NAMALWA (cell line): ENCODE results near the gene ASXL2.
"Not testable (repeated sequence)": the region's sequence is repeated elsewhere in the genome, so short reads cannot be mapped to it uniquely, and the experiment has no call there.

ENCODE experiments used
- DNase-seq: peaks from one replicate; pipeline ENCODE4 v3.0.0-alpha.2; 2015; ENCODE audit warnings: low spot score

Gene ASXL2

DNA sequence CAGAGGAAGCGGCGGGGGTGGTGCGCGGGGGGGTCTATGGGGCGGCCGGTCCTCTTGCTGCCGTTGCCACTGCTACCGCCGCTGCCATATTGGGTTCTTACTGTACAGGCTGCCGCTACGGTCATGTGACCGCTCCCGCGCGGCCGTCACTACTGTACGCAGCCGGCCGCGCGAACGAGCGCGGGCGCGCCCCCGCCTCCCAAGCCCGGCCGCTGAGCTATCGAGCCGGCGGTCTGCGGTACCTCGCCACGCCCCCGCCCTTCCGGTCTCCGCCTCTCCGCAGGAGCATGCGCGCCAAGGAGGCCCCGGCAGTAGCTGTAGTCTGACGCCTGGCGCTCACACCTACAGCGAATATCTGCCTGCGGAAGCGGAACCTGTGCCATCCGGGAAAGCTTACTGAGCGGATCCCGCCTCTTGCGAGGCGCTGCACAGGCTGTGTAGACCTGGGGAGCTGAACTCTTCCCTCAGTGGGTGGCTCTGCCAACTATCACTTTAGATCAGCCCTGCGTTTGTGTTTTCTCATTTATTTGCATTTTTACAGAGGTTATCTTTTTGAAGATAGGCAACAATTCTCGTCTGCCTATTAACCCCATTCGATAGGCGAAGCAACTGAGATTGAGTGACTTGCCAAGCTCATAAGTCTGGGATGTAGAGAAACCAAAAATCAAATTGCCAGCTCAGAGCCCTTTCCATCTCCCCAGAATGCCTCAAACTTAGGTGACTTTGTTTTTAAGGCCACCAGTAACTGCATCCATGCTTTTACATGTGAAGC, at the start of gene ASXL2:
TSS of gene ASXL2 (minus strand) at position 127 of the 772 bp plus-strand sequence. CDS start 265 bp downstream, outside the sequence.
- peak; percentile 97 for DNase-seq

DNA sequence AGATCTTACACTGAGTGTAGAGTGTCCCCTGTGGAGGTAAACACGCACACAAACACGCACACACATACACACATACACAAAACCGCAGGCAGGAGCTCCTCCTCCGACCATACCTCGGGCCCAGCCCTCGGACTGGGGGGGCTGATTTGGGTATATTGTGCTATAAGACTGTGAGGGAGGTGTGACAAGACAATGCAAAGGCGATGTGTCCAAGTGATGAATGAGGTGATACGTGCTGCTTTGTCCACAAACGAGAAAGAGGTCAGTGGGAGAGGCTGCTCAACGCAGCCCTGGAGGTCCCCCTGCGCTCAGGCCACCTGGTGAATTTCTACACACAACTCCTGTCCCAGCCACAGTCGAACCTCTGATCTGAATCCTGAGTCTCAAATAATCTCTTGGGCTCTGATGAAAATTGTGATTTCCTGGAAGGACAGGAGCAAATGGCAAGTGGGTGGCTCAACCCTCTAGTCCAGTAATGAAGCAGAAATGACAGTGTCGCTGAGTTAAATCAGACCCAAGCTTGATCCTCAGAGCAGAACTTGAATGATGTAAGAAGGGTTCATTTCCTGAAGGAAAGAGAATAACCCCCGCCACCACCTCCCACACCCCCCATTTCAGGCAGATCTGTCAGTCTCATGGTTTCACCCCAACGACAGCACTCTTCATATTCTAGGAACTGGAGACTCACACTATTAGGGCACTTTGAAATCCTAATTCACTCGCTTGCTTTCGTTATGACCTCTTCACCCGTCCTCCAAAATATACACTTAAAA, 48.9 kb upstream of the ASXL2 start:
- DNase-seq: no peak

DNA sequence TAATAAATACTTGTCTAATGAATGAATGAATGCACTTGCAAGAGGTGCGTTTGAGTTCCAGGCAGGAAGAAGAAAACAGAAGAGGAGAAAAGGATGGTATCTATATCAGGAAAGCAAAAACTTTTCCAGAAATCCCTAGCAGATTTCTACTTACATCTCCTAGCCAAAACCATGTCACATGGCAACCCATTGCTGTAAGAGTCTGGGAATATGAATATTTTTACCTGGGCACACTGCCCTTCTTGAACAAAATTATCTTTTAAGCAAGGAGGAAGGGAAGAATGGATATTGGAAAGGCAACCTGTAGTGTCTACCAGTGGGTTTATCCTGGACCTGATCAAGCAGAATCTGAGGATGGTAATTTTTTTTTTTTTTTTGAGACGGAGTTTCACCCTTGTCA, 44.2 kb upstream of the ASXL2 start:
- DNase-seq: no peak

DNA sequence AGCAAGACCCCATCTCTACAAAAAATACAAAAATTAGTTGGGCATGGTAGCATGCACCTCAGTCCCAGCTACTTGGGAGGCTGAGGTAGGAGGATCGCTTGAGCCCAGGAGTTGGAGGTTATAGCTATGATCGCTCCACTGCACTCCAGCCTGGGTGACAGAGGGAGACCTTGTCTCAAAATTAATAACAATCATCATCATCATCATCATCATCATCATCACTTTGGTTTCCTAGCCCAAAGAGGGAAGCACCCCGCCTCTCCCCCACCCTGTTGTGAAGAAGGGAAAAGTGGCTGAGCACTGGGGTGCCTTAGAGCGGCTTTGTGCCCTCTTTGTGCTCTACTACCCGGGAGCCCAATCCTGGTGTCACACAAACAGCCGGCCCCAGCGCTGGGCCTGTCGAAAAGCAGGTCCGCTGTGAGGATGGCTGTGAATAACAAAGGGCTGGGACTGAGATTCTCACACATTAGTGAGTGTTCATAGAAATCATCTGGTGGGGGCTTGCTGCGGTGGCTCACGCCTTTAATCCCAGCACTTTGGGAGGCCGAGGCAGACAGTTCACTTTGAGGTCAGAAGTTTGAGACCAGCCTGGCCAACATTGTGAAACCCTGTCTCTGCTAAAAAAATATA, 42.6 kb upstream of the ASXL2 start:
- DNase-seq: no peak

DNA sequence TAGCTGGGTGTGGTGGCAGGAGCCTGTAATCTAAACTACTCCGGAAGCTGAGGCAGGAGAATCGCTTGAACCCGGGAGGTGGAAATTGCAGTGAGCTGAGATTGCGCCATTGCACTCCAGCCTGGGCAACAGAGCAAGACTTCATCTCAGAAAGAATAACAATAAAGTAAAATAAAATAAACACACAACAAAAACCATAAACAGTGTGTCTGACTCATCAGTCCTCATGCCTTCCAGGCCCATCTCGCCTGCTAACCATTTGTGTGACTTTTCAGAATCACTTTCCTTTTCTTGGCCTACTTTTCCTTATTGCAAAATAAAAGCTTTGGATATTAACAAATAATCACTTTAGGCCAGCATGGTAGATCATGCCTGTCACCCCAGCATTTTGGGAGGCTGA, 42.0 kb upstream of the ASXL2 start:
- no peak for DNase-seq

DNA sequence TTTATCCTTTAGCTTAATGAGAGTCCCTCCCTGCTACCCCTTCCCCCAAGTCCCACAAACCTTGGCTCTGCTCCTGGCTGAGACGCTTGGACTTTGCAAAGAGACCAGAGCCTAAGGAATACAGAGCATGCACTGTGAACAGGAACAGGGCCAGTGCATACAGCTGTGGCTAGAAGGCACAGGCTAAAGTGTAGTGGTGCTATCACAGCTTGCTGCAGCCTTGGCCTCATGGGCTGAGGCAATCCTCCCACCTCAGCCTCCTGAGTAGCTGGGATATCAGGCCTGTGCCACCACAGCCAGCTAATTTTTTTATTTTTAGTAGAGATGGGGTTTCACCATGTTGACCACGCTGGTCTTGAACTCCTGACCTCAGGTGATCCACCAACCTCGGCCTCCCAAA, 39.5 kb upstream of the ASXL2 start:
- DNase-seq: no peak

DNA sequence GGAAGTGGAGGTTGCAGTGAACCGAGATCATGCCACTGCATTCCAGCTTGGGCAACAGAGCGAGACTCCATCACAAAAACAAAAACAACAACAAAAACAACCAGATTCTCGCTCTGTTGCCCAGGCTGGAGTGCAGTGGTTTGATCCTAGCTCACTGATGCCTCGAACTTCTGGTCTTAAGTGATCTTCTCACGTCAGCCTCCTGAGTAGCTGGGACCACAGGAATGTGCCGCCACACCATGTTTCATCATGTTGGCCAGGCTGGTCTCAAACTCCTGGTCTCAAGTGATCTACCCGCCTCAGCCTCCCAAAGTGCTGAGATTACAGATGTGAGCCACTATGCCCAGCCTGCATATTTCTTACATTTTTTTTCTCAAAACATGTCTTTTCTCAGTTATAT, 39.1 kb upstream of the ASXL2 start:
- not testable (repeated sequence) for DNase-seq

DNA sequence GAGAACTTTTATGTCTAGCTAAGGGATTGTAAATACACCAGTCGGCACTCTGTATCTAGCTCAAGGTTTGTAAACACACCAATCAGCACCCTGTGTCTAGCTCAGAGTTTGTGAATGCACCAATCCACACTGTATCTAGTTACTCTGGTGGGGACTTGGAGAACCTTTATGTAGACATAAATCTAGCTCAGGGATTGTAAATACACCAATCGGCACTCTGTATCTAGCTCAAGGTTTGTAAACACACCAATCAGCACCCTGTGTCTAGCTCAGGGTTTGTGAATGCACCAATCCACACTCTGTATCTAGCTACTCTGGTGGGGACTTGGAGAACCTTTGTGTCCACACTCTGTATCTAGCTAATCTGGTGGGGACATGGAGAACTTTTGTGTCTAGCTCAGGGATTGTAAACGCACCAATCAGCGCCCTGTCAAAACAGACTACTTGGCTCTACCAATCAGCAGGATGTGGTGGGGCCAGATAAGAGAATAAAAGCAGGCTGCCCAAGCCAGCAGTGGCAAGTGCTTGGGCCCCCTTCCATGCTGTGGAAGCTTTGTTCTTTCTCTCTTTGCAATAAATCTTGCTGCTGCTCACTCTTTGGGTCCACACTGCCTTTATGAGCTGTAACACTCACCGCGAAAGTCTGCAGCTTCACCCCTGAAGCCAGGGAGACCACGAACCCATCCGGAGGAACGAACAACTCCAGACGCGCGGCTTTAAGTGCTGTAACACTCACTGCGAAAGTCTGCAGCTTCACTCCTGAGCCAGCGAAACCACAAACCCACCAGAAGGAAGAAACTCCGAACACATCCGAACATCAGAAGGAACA, 37.9 kb upstream of the ASXL2 start:
- not testable (repeated sequence) for DNase-seq

DNA sequence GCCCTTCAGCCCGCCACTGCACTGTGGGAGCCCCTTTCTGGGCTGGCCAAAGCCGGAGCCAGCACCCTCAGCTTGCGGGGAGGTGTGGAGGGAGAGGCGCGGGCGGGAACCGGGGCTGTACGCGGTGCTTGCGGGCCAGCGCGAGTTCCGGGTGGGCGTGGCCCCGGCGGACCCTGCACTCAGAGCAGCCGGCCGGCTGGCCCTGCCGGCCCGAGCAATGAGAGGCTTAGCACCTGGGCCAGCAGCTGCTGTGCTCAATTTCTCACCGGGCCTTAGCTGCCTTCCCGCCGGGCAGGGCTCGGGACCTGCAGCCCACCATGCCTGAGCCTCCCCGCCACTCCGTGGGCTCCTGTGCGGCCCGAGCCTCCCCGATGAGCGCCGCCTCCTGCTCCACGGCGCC, 37.1 kb upstream of the ASXL2 start:
- not testable (repeated sequence) for DNase-seq

DNA sequence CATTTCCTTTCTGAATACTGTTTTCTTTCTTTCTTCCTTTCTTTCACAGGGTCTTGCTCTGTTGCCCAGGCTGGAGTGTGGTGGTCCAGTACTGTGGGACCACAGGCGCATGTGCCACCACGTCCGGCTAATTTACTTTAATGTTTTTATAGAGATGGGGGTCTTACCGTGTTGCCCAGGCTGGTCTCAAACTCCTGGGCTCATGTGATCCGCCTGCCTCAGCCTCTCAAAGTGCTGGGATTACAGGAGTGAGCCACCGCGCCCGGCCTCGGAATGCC, 35.3 kb upstream of the ASXL2 start:
- not testable (repeated sequence) for DNase-seq

DNA sequence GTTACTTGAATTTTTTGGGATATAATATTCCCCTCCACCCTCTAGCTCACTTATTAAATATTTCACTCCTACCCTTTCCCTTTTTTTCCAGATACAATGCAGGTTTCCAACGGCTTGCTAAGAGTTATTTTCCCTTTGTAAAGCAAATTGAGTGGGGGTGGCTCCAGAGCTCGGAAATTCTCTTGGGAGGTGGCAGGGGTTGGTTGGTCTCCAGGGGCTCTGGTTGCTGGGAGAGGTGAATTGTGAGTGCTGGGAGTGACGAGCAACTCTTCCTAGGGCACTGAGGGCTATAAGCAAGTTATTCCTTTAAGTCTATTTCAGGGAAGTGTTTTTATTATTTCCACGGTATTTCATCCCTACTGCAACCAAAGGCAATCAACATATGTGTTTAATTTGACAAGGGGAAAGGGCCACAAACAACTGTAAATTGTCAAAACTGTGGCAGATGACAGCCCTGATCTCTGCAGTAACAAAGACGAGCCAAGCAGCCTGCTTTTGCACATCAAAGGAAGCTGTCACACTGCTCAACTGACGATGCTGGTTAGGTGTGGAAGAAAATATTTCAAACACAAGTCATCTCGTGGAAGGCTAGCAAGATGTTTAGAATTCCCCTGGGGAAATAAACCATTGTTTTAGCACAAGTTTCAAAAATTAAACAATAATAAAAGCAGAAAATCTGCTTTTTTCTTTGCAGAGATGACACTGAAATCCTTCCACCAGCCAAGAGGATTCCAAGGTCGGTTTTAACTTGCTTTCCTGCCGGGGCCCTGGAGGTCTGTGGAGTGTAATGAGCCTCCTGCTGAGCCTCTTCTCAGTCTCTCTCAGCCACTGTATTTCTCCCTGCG, 34.8 kb upstream of the ASXL2 start:
- DNase-seq: no peak

DNA sequence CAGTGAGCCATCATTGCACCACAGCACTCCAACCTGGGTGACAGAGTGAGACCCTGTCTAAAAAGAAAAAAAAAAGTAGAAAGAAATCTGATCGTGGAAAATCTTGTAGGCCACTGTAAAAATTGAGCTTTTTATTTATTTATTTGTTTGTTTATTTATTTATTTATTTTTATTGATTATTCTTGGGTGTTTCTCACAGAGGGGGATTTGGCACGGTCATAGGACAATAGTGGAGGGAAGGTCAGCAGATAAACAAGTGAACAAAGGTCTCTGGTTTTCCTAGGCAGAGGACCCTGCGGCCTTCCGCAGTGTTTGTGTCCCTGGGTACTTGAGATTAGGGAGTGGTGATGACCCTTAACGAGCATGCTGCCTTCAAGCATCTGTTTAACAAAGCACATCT, 31.3 kb upstream of the ASXL2 start:
- not testable (repeated sequence) for DNase-seq

DNA sequence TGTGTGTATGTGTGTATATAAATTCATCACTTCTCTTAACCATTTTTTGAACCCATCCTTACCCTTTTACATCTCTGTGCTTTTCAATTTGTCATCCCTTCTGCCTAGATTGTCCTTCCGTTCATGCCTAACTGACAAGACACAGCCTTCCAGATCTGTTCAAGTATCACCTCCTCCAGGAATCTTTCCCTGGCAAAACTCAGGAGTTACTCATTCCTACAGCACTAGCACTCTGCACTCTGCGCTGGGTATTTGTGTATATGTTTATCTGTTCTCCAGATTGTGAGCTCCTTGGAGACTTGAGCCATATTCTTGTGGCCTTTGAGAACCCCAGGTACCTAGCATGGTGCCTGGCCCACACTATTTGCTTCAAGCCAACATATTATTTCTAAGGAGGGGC, 26.8 kb upstream of the ASXL2 start:
- DNase-seq: no peak

DNA sequence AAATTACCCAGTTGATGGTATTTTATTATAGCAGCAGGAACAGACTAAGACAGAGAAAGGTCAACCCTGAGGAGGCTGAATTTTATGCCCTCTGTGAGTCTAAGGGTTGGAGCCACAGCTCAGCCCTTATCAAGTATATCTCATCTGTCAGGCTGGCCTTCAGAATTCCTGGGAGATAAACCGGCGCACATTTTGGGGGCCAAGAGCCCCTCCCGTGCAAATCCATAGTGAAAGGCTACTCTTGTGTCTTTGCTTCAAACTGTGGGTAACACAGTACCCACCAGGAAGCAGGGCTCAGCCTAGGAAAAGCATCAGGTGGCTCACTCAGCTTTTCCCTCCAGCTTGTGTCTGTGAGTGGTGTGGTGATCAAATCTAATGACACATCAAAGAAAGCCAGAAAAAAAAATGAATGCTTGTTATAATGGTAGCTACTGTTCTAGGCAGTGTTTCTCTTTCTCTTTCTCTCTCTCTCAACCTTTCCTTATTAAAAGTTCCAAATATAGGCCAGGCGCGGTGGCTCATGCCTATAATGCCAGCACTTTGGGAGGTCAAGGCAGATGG, 25.0 kb upstream of the ASXL2 start:
- DNase-seq: no peak

DNA sequence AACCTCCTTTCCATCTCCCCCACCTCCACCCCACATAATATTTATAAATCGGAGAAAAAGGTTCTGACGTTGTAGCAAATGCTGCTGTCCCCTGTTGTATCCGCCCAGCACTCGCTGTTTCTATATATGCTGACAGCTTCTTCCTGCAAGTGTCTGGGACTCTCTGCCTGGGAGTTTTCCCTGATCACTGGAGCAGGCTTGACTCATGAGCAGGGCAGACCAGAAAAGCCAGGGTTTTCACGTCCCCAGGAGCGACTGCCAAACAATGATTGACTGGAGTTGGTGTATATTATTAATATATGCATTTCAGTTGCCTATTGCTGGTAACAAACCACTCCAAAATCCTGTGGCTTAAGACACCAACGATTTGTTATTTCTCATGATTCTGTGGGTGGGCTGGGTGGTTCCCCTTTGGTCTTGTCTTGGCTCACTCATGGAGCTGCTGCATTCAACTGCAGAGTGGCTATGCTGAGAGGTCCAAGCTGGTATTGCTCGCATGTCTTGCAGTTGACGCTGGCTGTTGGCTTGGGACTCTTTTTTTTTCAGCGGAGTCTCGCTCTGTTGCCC, 21.2 kb upstream of the ASXL2 start:
- no peak for DNase-seq

DNA sequence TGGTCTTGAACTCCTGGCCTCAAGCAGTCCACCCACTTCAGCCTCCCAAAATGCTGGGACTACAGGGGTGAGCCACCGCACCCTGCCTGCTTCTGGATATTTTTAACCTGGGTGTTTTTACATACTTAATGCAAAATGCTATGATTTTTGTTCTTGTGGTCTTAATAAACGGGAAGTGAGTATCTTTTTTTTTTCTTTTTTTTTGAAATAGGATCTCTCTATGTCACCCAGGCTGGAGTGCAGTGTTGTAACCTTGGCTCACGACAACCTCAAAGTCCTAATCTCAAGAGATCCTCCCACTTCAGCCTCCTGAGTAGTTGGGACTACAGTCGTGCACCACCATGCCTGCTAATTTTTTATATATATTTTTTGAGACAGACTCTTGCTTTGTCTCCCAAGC, 19.2 kb upstream of the ASXL2 start:
- peak; percentile 21 for DNase-seq

DNA sequence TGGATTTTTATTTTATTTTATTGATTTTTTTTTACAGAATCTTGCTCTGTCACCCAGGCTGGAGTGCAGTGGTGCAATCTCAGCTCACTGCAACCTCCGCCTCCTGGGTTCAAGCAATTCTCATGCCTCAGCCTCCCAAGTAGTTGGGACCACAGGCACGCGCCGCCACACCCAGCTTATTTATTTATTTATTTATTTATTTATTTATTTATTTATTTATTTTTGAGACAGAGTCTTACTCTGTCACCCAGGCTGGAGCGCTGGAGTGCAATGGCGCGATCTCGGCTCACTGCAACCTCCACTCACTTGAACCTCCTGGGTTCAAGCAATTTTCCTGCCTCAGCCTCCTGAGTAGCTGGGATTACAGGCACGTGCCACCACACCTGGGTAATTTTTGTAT, 18.0 kb upstream of the ASXL2 start:
- not testable (repeated sequence) for DNase-seq

DNA sequence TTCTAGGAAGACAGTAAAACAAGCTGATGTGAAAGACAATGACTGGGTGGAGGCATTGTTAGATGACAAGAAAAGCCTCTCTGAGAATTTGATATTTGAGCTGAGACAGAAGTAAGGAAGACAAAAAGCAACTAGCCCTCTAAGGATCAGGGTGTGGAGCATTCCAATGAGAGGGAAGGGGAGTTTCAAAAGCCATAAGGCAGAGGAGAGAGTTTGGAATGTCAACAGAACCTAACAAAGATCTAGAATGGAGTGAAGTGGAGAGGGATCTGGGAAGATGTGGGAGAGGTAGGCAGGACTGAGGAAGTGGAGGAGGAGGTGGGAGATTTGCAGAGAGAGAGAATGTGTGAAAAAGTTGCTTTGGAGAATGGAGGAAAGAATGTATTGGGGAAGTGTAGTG, 17.3 kb upstream of the ASXL2 start:
- no peak for DNase-seq

DNA sequence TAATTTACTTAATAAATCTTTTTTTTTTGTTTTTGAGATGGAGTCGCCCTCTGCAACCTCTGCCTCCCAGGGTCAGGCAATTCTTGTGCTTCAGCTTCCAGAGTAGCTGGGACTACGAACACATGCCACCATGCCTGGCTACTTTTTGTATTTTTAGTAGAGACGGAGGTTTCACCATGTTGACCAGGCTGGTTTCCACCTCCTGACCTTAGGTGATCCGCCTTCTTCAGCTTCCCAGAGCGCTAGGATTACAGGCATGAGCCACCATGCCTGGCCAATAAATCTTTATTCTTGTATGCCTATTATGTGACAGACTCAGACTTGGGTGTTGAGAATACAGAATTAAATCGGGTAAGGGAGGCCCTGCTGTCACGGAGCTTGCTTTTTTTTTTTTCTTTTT, 16.7 kb upstream of the ASXL2 start:
- no peak for DNase-seq

DNA sequence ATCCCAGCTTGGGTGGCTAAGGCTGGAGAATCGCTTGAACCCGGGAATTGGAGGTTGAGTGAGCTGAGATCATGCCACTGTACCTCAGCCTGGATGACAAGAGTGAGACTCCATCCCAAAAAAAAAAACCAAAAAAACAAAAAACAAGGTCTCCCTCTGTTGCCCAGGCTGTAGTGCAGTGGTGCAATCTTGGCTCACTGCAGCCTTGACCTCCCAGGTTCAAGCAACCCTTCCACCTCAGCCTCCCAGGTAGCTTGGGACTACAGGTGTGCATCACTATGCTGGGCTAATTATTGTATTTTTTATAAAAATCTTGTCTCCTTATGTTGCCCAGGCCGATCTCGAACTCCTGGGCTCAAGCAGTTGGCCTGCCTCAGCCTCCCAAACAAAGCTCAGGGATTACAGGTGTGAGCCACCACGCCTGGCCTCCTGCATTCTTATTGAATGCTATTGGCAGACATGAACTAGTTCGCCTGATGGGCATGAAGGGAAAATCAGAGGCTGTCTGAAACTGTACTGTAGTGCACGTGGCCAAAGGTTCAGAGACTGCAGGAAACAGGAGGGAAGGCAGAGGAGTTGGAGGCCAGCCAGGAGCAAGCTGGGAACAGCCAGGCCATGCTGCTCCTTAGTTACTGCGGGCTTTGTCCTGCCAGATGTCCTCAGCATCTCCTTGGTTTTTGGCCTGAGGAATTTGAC, 16.0 kb upstream of the ASXL2 start:
- DNase-seq: no peak
